Measurements from ENCODE around the gene THSD8.

THSD8 gene

GRCh38 chr19:12791345-12792050 lies 10.4 kb upstream of the THSD8 start, which contains the start of gene JUNB:
Gene JUNB (plus strand): TSS chr19:12791486. CDS start chr19:12791772, 286 bp downstream.
- in situ Hi-C loops (cut with MboI; ENCODE audit: low sequenced_read_pairs) = no loop called here

GRCh38 chr19:12792051-12792852 lies 9.6 kb upstream of the THSD8 start:
- in situ Hi-C loops (cut with MboI; ENCODE audit: low sequenced_read_pairs) = no loop called here

GRCh38 chr19:12792853-12793289 lies 9.0 kb upstream of the THSD8 start:
- in situ Hi-C loops (cut with MboI; ENCODE audit: low sequenced_read_pairs) = no loop called here

GRCh38 chr19:12793290-12794195 lies 8.3 kb upstream of the THSD8 start:
- in situ Hi-C loops (cut with MboI; ENCODE audit: low sequenced_read_pairs) = no loop called here

- in situ Hi-C loops (cut with MboI; ENCODE audit: low sequenced_read_pairs) = no loop called here
These were observed 7.5 kb upstream of the THSD8 start for GRCh38 chr19:12794196-12794941.

- in situ Hi-C loops (cut with MboI; ENCODE audit: low sequenced_read_pairs) = loop anchor here (5.0 kb wide), 1 partner anchor 33 kb away; no protein-coding TSS in a partner anchor
These were observed 6.9 kb upstream of the THSD8 start for GRCh38 chr19:12794971-12795381.

GRCh38 chr19:12796146-12797071 lies 5.5 kb upstream of the THSD8 start:
- in situ Hi-C loops (cut with MboI; ENCODE audit: low sequenced_read_pairs) = loop anchor here (5.0 kb wide), 1 partner anchor 34 kb away; no protein-coding TSS in a partner anchor

- in situ Hi-C loops (cut with MboI; ENCODE audit: low sequenced_read_pairs) = loop anchor here (5.0 kb wide), 1 partner anchor 35 kb away; no protein-coding TSS in a partner anchor
These were observed 4.7 kb upstream of the THSD8 start for GRCh38 chr19:12797141-12797587.

- in situ Hi-C loops (cut with MboI; ENCODE audit: low sequenced_read_pairs) = loop anchor here (5.0 kb wide), 1 partner anchor 35 kb away; no protein-coding TSS in a partner anchor
These were observed 4.3 kb upstream of the THSD8 start for GRCh38 chr19:12797607-12798006.

GRCh38 chr19:12799742-12800465 lies 2.0 kb upstream of the THSD8 start:
- in situ Hi-C loops (cut with MboI; ENCODE audit: low sequenced_read_pairs) = loop anchor here (5.0 kb wide), 1 partner anchor 38 kb away; no protein-coding TSS in a partner anchor

GRCh38 chr19:12800466-12800770 lies 1.5 kb upstream of the THSD8 start:
- in situ Hi-C loops (cut with MboI; ENCODE audit: low sequenced_read_pairs) = no loop called here

GRCh38 chr19:12800923-12801465 lies 875 bp upstream of the THSD8 start:
- in situ Hi-C loops (cut with MboI; ENCODE audit: low sequenced_read_pairs) = no loop called here

GRCh38 chr19:12802267-12803106 lies 618 bp downstream of the THSD8 start:
- in situ Hi-C loops (cut with MboI; ENCODE audit: low sequenced_read_pairs) = no loop called here

GRCh38 chr19:12804051-12804450 lies 2.2 kb downstream of the THSD8 start:
- in situ Hi-C loops (cut with MboI; ENCODE audit: low sequenced_read_pairs) = no loop called here

- in situ Hi-C loops (cut with MboI; ENCODE audit: low sequenced_read_pairs) = no loop called here
These were observed 4.6 kb downstream of the THSD8 start, which contains the start of gene RNASEH2A for GRCh38 chr19:12806242-12807081. Gene RNASEH2A (plus strand): TSS chr19:12806584. CDS start chr19:12806674, 90 bp downstream.

- in situ Hi-C loops (cut with MboI; ENCODE audit: low sequenced_read_pairs) = no loop called here
These were observed 13.2 kb downstream of the THSD8 start for GRCh38 chr19:12815088-12815487.
